ENCODE measurements around the gene ADRB2.

The ADRB2 gene

DNA sequence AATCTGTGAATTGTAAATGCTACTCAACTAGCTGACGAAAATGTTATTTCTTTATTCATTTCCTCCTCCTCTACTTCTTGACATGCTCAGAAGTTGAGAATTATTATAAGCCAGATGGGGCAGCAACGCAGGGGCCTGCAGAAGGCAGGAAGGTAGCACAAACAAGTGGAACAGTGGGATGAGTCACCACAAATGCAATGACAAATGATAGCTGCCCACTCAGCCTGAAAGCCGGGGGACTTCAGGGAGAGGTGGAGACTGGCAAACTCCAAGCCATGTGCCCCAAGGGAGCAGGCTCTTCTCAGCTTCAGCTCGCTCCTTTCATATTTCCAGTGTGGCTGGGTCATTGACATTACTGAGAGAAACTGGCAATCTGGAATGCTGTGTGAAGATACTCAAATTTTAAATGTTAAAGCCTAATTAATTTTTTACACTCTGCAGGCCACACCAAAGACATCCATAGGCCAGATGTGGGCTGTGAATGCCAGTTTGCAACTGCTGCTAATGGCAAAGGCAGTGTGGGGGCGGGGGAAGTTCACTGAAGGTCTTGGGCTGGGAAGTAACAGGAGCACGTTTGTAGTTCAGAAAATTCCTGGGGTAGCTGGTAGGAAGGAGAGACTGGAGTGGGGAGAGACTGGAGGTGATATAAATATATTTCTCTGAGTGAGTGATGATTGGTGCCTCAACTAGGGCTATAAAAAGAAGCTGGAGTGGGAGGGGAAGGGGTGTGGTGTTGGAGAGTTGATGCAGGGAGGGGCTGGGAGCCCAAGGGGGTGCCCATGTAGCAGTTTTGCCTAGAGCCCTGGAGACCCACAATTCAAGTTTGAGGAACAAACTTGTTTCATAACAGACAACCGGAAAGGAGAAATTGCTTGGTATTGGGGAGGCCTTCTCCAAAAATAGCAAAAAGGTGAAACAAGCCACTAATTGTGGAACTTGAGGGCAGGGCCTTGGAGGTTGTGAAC lies 20.8 kb upstream of the ADRB2 start:
- DNase-seq (ENCODE audit: low spot score) = no peak

DNA sequence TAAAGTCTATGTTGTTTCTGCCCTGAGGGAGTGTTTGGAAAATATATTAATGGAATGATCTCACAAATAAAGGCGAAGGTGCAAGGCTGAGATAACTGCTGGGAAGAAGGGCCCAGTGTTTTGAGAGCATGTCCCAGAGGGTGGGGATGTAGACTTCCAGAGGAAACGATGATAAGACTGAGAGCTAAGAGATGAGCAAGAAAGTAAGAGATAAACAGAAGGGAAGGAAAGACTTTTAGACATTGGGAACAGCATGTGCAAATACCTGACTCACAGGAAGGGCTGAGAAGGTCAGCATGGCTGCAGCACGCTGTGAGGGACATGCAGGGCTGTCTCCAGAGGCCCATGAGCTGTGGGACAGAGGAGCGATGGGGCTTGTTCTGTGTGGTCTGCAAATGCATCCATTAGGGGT lies 19.9 kb upstream of the ADRB2 start:
- no peak for DNase-seq (ENCODE audit: low spot score)

- DNase-seq (ENCODE audit: low spot score) = no peak
These were observed 18.6 kb upstream of the ADRB2 start for GRCh38 chr5:148807851-148808250.

GRCh38 chr5:148808864-148809642 lies 17.4 kb upstream of the ADRB2 start:
- DNase-seq (ENCODE audit: low spot score) = no peak

DNA sequence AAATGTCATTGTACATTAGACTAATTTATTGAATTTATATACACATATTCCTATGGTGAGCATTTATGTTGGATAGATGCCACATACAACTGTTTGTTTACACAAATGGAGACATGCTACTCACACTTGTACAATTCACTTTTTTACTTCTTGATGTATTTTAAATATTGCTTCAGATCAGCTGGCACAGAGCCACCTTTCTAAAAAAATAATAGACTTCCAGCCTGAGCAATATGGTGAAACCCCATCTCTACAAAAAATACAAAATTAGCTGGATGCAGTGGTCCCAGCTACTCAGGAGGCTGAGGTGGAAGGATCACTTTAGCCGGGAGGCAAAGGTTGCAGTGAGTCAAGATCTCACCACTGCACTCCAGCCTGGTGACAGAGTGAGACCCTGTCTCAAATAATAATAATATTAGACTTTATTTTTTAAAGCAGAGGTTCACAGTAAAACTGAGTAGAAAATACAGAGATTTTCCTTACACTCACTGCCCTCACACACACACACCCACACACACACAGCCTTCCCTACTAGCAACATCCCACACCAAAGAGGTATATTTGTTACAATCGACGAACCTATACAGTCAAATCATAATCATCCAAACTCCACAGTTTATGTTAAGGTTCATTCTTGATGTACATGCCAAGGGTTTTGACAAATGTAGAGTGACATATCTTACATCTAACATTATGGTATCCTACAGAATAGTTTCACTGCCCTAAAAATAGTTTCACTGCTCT lies 16.5 kb upstream of the ADRB2 start:
- DNase-seq (ENCODE audit: low spot score) = no peak

DNA sequence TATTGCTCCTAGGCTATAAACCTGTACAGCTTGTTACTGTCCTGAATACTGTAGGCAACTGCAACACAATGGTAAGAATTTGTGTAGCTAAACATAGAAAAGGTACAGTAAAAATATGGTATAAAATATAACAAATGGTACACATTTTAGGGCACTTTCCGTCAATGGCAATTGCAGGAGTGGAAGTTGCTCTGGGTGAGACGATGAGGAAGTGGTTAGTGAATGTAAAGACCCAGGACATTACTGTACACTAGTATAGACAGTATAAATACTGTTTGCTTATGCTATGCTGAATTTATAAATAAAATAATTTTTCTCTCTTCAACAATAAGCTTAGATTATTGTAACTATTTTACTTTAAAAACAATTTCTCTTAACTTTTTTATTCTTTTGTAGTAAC lies 15.6 kb upstream of the ADRB2 start:
- DNase-seq (ENCODE audit: low spot score) = no peak

DNA sequence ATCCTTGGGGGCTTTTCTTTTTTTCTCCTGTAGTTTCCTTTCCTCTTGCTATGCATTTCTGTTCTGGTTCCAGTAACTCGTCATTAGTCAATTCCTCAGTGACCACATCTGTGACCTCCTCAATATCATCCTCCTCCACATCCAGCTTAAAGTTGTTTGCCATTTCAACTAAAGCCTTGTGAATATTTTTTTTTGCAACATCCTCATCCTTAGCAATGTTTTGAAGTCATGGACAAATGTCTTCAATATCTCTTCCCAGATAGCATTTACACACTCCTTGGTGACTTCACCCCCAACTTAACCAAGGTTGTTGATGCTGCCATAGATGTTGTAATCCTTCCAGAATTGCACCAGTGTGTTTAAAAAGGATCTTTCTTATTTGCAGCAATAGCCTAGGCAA lies 14.7 kb upstream of the ADRB2 start:
- no peak for DNase-seq (ENCODE audit: low spot score)

DNA sequence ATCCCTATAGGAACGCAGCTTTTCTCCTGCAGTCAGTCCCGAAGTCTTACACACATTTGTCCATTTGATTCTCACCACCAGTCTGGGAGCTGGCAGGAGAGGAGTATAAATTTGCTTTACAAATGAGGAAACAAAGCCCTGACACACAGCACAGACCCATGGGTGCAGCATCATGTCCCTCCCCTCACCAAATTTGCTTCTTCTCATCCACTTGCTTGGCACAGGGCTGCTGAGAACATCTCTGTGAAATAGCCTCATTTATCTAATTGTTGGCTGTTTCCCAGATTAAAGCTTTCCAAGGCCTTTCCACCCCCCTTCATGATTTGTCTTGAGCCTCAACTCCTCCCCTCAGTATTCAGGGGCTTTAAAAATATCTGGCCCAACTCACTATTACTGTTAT lies 11.3 kb upstream of the ADRB2 start:
- DNase-seq (ENCODE audit: low spot score) = no peak

GRCh38 chr5:148815578-148815977 lies 10.8 kb upstream of the ADRB2 start:
- no peak for DNase-seq (ENCODE audit: low spot score)

DNA sequence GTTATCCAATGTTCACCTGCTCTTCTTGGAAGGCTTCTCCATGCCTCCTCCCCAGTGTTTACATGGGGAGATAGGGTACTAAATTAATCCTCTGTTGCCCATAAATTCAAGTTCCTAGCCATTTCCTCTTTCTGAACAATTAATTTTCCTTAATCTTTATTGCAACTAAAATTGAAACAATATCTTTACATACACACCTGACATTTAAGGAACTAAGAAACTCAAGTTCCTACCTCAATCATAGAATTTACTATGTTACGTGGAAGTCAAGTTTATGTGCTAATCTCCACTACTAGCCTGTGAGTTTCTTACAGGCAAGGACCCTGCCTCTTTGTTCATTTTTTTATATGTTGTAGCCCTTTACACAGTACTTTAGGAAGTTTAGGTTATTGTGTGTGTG lies 10.1 kb upstream of the ADRB2 start:
- DNase-seq (ENCODE audit: low spot score) = no peak

GRCh38 chr5:148816782-148817181 lies 9.6 kb upstream of the ADRB2 start:
- DNase-seq (ENCODE audit: low spot score) = no peak

- no peak for DNase-seq (ENCODE audit: low spot score)
These were observed 8.8 kb upstream of the ADRB2 start for GRCh38 chr5:148817606-148818005.

DNA sequence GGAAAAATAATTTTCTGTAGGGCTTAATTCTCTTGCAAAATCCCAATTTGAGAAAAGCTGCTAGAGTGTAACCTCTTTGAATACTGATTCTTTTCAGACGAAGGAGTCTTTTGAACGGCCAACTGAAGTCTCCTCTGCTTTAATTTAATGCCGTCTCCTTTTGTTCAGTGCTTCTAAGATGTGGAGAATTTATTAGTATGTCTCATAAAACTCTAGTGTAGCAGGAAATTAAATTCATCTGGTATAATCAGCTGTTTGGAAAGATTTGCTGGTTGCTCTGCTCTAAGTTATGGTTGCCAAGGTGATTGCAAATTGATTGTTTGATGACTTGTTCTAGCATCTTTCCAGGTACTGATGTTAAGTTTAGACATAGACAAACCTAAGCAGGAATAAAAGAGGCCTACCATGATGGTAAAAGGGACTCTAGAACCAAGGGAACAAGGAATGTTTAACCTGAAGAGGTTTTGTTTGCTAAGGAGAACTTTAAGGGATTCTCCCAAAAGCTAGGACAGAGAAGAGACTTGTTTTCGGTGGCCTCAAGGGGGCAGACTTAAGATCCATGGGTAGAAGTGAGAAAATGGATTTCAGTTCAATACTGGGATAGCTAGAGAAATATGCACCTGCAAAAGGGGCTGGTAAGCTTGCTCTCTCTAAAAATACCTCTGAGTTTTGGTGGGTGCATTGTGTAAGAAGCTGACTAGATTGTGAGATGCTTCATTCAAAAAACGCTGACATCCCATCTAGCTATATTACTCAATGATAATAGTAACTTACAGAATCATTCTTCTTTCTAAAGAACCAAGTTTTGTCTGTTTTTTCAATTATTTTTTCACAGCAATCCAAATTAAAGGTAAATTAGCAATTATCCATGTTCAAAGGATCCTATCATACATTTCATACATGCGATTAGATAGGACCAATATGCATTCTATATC lies 5.7 kb upstream of the ADRB2 start:
- no peak for DNase-seq (ENCODE audit: low spot score)

GRCh38 chr5:148823871-148824270 lies 2.5 kb upstream of the ADRB2 start:
- DNase-seq (ENCODE audit: low spot score) = no peak

- no peak for DNase-seq (ENCODE audit: low spot score)
These were observed 727 bp upstream of the ADRB2 start for GRCh38 chr5:148825716-148826052.

- DNase-seq (ENCODE audit: low spot score) = no peak
These were observed 294 bp downstream of the ADRB2 start for GRCh38 chr5:148826739-148827070.

- DNase-seq (ENCODE audit: low spot score) = no peak
These were observed 1.3 kb downstream of the ADRB2 start for GRCh38 chr5:148827723-148828122.

GRCh38 chr5:148828511-148829247 lies 2.3 kb downstream of the ADRB2 start:
- DNase-seq (ENCODE audit: low spot score) = no peak

DNA sequence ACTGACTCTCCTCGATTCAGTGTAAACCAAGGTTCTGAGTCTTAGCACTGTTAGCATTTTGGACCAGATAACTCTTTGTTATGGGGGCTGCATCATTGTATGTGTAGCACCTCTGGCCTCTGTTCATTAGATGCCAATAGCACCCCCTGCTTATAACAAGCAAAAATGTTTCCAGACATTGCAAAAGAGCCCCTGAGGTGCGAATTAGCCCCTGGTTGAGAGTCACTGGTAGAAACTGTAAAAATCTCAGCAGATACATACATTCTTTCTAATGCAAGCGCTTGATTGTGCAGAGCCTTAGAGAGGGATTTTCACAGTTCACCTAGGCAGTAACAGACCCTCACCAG lies 2.8 kb downstream of the ADRB2 start:
- no peak for DNase-seq (ENCODE audit: low spot score)

DNA sequence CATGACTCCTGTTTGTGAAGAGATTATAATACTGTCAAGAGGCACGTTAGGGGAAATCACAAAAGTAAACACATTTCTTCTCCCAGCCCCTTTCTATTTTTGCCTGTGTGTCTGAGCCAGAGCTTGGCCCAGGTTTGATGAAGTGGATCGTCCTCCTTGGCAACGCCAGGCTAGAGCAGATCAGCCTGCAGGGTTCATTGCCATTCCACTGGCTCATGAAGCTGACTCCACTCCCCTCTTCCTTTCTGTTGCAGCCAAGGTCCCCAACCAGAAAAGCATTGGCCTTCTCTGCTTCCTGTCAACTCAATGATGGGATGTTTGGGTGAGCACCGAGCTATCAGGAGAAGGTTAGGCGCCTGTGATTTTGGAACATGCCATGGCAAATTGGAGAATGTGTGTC lies 3.3 kb downstream of the ADRB2 start:
- no peak for DNase-seq (ENCODE audit: low spot score)

GRCh38 chr5:148830211-148830610 lies 3.8 kb downstream of the ADRB2 start:
- no peak for DNase-seq (ENCODE audit: low spot score)

All from AG08396 (cell line).